Ascending aorta (tissue), 2 donors: ENCODE measurements around the gene EBLN1. TPM values are rescaled to one million over a fixed set of nuclear protein-coding genes. Genes with fewer than 3 reads are reported as not detected.

Experiments
- DNase-seq, 2 donors: peaks; one replicate each; pipeline ENCODE4 v3.0.0-alpha.2; 2019; ENCODE audit warnings: low spot score in 2 of 2
- H3K27ac ChIP-seq, 2 donors: fragments of 200-600 bp; sonication (generic); one replicate each; pipeline ENCODE4 v1.5.1; 2016 to 2017; ENCODE audit warnings: mild to moderate bottlenecking in 1 of 2
- H3K27me3 ChIP-seq: fragments of 200-600 bp; sonication (generic); one replicate; pipeline ENCODE4 v1.5.1; 2017
- H3K36me3 ChIP-seq, 2 donors: fragments of 200-600 bp; sonication (generic); one replicate each; pipeline ENCODE4 v1.5.1; 2016
- H3K4me1 ChIP-seq, 2 donors: fragments of 200-600 bp; sonication (generic); one replicate each; pipeline ENCODE4 v1.5.1; 2016 to 2017; ENCODE audit warnings: mild to moderate bottlenecking in 1 of 2
- H3K4me3 ChIP-seq, 2 donors: fragments of 200-600 bp; sonication (generic); one replicate each; pipeline ENCODE4 v1.5.1; 2016 to 2017; ENCODE audit warnings: mild to moderate bottlenecking in 1 of 2
- H3K9me3 ChIP-seq, 2 donors: fragments of 200-600 bp; sonication (generic); one replicate each; pipeline ENCODE4 v1.5.1; 2016
- CTCF ChIP-seq, 3 experiments: fragments of 200-600 bp in 2 of 3; fragments of 450-650 bp in 1 of 3; sonication (generic) in 2 of 3; IDR thresholded peaks; one replicate each; pipeline ENCODE4 v1.5.1; 2016 to 2019; ENCODE audit warnings: antibody characterized with exemption in 3 of 3, mild to moderate bottlenecking in 1 of 3, moderate library complexity in 1 of 3
- intact Hi-C: fragments of 100-400 bp; cut with DNase I; formaldehyde crosslinking; loops from one replicate; pipeline ENCODE4 v1.15.1; 2023
- total RNA-seq: library from RNA; depleted of rRNA; stranded (reverse); fragments of >200 nt; gene quantifications from one replicate; pipeline ENCODE4 v1.1.0, GENCODE V29; 2016

EBLN1 gene
- total RNA-seq, 1 donor from 2014 or later = not detected

DNA sequence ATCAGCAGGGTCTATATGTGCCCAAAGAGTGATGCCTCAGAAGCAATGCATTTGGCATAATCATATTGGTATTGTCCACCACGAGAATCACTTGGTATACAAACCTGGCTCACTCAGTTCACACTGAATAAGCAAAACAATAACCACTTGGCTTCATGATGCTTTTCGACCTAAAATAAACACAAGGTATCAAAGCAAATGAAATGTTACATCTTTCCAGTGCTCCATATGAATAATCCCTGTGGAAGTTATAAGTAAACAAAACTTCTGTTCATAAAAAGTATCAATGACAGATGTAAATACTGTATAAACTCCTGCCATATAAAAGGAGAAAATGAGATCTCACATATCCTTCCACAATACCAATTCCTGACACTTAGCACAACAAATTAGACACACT is 29.8 kb upstream of the EBLN1 start:
- Histone ChIP-seq H3K27ac (no peak overlapping the region), H3K4me1 (no peaks in the 10 kb centered on the region), H3K4me3 (no peak overlapping the region), H3K36me3 (no peaks in the 10 kb centered on the region), H3K27me3 (no peaks in the 10 kb centered on the region), H3K9me3 (no peaks in the 10 kb centered on the region)
- TF ChIP-seq CTCF (IDR thresholded peaks at IDR 0.05) = no peak
- DNase-seq = no peak
- intact Hi-C loops = no loop called here

GRCh38 chr10:22246680-22247391 is 29.0 kb upstream of the EBLN1 start:
- no peak for TF ChIP-seq CTCF (IDR thresholded peaks at IDR 0.05)
- Histone ChIP-seq H3K4me1 (no peaks in the 10 kb centered on the region), H3K27ac (peak overlapping the region in 1 of 2 donors; percentile 24), H3K4me3 (no peak overlapping the region), H3K36me3 (no peaks in the 10 kb centered on the region), H3K27me3 (no peaks in the 10 kb centered on the region), H3K9me3 (no peaks in the 10 kb centered on the region)
- intact Hi-C loops = no loop called here
- no peak for DNase-seq

- Histone ChIP-seq H3K36me3 (no peaks in the 10 kb centered on the region), H3K9me3 (no peaks in the 10 kb centered on the region), H3K27ac (no peak overlapping the region), H3K4me3 (no peak overlapping the region), H3K4me1 (no peaks in the 10 kb centered on the region), H3K27me3 (no peaks in the 10 kb centered on the region)
- intact Hi-C loops = no loop called here
- TF ChIP-seq CTCF (IDR thresholded peaks at IDR 0.05) = no peak
- no peak for DNase-seq
These were observed 27.8 kb upstream of the EBLN1 start for GRCh38 chr10:22245567-22245966.

- intact Hi-C loops = no loop called here
- Histone ChIP-seq H3K27me3 (no peaks in the 10 kb centered on the region), H3K27ac (no peak overlapping the region), H3K4me3 (no peak overlapping the region), H3K36me3 (no peaks in the 10 kb centered on the region), H3K4me1 (no peaks in the 10 kb centered on the region), H3K9me3 (no peaks in the 10 kb centered on the region)
- DNase-seq = no peak
- TF ChIP-seq CTCF (IDR thresholded peaks at IDR 0.05) = no peak
These were observed 27.0 kb upstream of the EBLN1 start for GRCh38 chr10:22244855-22245254.

- H3K4me3 ChIP-seq = no peak overlapping the region
- H3K27me3 ChIP-seq = no peaks in the 10 kb centered on the region
- no peaks in the 10 kb centered on the region for H3K9me3 ChIP-seq
- TF ChIP-seq CTCF (IDR thresholded peaks at IDR 0.05) = no peak
- H3K27ac ChIP-seq = no peak overlapping the region
- no peaks in the 10 kb centered on the region for H3K4me1 ChIP-seq
- no peak for DNase-seq
- intact Hi-C loops = no loop called here
- no peaks in the 10 kb centered on the region for H3K36me3 ChIP-seq
These were observed 26.2 kb upstream of the EBLN1 start for GRCh38 chr10:22244001-22244400.

DNA sequence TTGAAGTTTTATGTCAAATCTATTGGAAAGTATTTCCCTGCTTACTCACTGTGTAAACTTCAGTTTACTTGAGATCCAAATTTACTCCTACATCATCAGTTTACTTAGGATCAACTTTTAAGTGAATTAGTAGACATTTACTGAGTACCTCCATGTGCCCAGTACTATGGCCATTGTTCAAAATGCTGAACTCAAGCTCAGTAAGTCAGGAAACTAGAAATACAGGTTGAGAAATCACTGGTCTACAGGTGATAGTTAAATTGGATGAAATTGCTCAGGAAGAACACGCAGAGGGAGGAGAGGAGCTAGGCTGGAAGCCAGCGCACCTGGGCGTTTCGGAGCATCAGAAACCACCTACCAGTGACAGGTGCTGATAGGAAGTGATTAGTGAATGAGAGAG is 25.5 kb upstream of the EBLN1 start:
- no peak for DNase-seq
- TF ChIP-seq CTCF (IDR thresholded peaks at IDR 0.05) = no peak
- no peak overlapping the region for H3K27ac ChIP-seq
- no peaks in the 10 kb centered on the region for H3K36me3 ChIP-seq
- H3K27me3 ChIP-seq = no peaks in the 10 kb centered on the region
- H3K4me3 ChIP-seq = no peak overlapping the region
- intact Hi-C loops = no loop called here
- no peaks in the 10 kb centered on the region for H3K4me1 ChIP-seq
- H3K9me3 ChIP-seq = no peaks in the 10 kb centered on the region
